Naive thymus-derived CD4-positive, alpha-beta T cell (primary cell): ENCODE results near the gene NUP98. TPM values are rescaled to one million over a fixed set of nuclear protein-coding genes. Genes with fewer than 3 reads are reported as not detected.
"Not testable (repeated sequence)": the region's sequence is repeated elsewhere in the genome, so short reads cannot be mapped to it uniquely, and the experiment has no call there.

Experiments
- ATAC-seq: fragments of 150-1000 bp; cut with Tn5 transposase; 2 replicates; pipeline ENCODE4 v1.10.0; 2021; ENCODE audit warnings: mild to moderate bottlenecking, moderate library complexity
- CTCF ChIA-PET: fragments of 350-600 bp; sonication (Branson Sonifier 250); formaldehyde crosslinking; loops from one replicate; lab custom pipeline; 2021; ENCODE audit warnings: antibody characterized with exemption; lab: Charles Lee
- POLR2A ChIA-PET: fragments of 350-600 bp; sonication (Branson Sonifier 250); formaldehyde crosslinking; loops from one replicate; lab custom pipeline; 2021; ENCODE audit warnings: antibody characterized with exemption, inconsistent platforms; lab: Charles Lee
- DNase-seq, 9 donors: peaks; one replicate each; pipeline versions ENCODE4 v3.0.0 to v3.0.0-alpha.2; 2020 to 2022; ENCODE audit warnings: mixed read lengths in 1 of 9
- H3K27ac ChIP-seq: one replicate; pipeline ENCODE4 v1.7.0; 2013; ENCODE audit warnings: mild to moderate bottlenecking, low read depth, low read length, moderate library complexity
- H3K27me3 ChIP-seq, 2 donors: one replicate each; pipeline ENCODE4 v1.7.0; 2013; ENCODE audit warnings: low read length in 2 of 2, mild to moderate bottlenecking in 2 of 2, moderate library complexity in 2 of 2; ENCODE audit not compliant: control insufficient read depth in 2 of 2, insufficient read depth in 2 of 2
- H3K36me3 ChIP-seq, 3 experiments: 1 replicate in 2 of 3; 2 replicates in 1 of 3; pipeline ENCODE4 v1.7.0; 2013; ENCODE audit warnings: low read length in 3 of 3, mild to moderate bottlenecking in 3 of 3, moderate library complexity in 1 of 3; ENCODE audit not compliant: insufficient read depth in 3 of 3, control insufficient read depth in 2 of 3
- H3K4me1 ChIP-seq, 2 donors: one replicate each; pipeline ENCODE4 v1.7.0; 2013; ENCODE audit warnings: low read length in 2 of 2, mild to moderate bottlenecking in 2 of 2, moderate library complexity in 1 of 2; ENCODE audit not compliant: control insufficient read depth in 2 of 2, insufficient read depth in 2 of 2
- H3K4me3 ChIP-seq: 2 replicates; pipeline ENCODE4 v1.7.0; 2013; ENCODE audit warnings: mild to moderate bottlenecking, low read length
- H3K9me3 ChIP-seq, 3 experiments: 1 replicate in 2 of 3; 2 replicates in 1 of 3; pipeline ENCODE4 v1.7.0; 2013; ENCODE audit warnings: low read length in 3 of 3; ENCODE audit not compliant: control insufficient read depth in 2 of 3
- H3K27ac Mint-ChIP-seq, 9 donors: one replicate each; pipeline ENCODE4 v1.8.0; 2020 to 2022; ENCODE audit warnings: mixed read lengths in 9 of 9, mild to moderate bottlenecking in 8 of 9, moderate library complexity in 5 of 9, inconsistent platforms in 2 of 9
- H3K27me3 Mint-ChIP-seq, 5 donors: one replicate each; pipeline ENCODE4 v1.8.0; 2021 to 2022; ENCODE audit warnings: mixed read lengths in 5 of 5, mild to moderate bottlenecking in 1 of 5
- H3K36me3 Mint-ChIP-seq, 5 donors: one replicate each; pipeline ENCODE4 v1.8.0; 2020 to 2022; ENCODE audit warnings: mixed read lengths in 5 of 5, mild to moderate bottlenecking in 3 of 5, inconsistent platforms in 1 of 5
- H3K4me1 Mint-ChIP-seq, 7 donors: one replicate each; pipeline ENCODE4 v1.8.0; 2020 to 2022; ENCODE audit warnings: mixed read lengths in 7 of 7, mild to moderate bottlenecking in 3 of 7, inconsistent platforms in 1 of 7
- H3K4me3 Mint-ChIP-seq, 10 donors: one replicate each; pipeline ENCODE4 v1.8.0; 2020 to 2022; ENCODE audit warnings: mild to moderate bottlenecking in 10 of 10, mixed read lengths in 10 of 10, moderate library complexity in 6 of 10, inconsistent platforms in 2 of 10
- H3K9me3 Mint-ChIP-seq, 11 donors: one replicate each; pipeline ENCODE4 v1.8.0; 2020 to 2022; ENCODE audit warnings: mixed read lengths in 11 of 11, mild to moderate bottlenecking in 4 of 11, inconsistent platforms in 1 of 11, moderate library complexity in 1 of 11
- intact Hi-C, 2 donors: fragments of 100-400 bp; cut with micrococcal nuclease; formaldehyde crosslinking; loops; one replicate each; pipeline ENCODE4 v1.15.1; 2023
- polyA plus RNA-seq, 2 donors: library from polyadenylated mRNA; unstranded; fragments of 300-500 nt; fragmentation: Illumina TruSeq; gene quantifications; one replicate each; pipeline ENCODE4 v1.2.3, GENCODE V29; 2021
- total RNA-seq, 6 experiments: library from RNA in 5 of 6; stranded (reverse) in 5 of 6; gene quantifications; 1 replicate in 5 of 6; 2 replicates in 1 of 6; pipeline ENCODE4 v1.2.3 and lab custom pipeline; 2021 to 2026

Gene NUP98
- total and polyA plus RNA-seq, 7 experiments from 2014 or later, result 45.0 to 137 (median 104) TPM

- no peak overlapping the region for H3K27ac ChIP-seq
- intact Hi-C loops, result no loop called here
- ChIA-PET CTCF (interaction anchor here (1.3 to 1.5 kb wide), 2 partner anchors 13 to 66 kb away, joined by 3 read pairs; no protein-coding TSS in a partner anchor), POLR2A (interaction anchor here (0.7 to 1.6 kb wide), 3 partner anchors 15 to 1014 kb away, joined by 3 to 5 read pairs (median 4); partner anchors contain the start of genes NUP98 and STIM1)
- ATAC-seq, result no peak
- no peaks in the 10 kb centered on the region for H3K27me3 Mint-ChIP-seq
- peaks cover 34 to 68% (median 66%) of the 10 kb centered on the region in 7 donors for H3K4me1 Mint-ChIP-seq
- peak overlapping the region in 5 of 10 donors; percentile 6 to 32 (median 30) for H3K4me3 Mint-ChIP-seq
- peak overlapping the region in 7 of 9 donors; percentile 63 to 95 (median 81) for H3K27ac Mint-ChIP-seq
- H3K9me3 Mint-ChIP-seq, result no peaks in the 10 kb centered on the region
- peaks cover 16 to 25% of the 10 kb centered on the region in 2 donors for H3K4me1 ChIP-seq
- DNase-seq, result no peak
- H3K36me3 ChIP-seq, result peaks cover 6 to 29% (median 13%) of the 10 kb centered on the region in 3 experiments
- no peak overlapping the region for H3K4me3 ChIP-seq
- no peaks in the 10 kb centered on the region for H3K27me3 ChIP-seq
- no peaks in the 10 kb centered on the region for H3K9me3 ChIP-seq
- H3K36me3 Mint-ChIP-seq, result peaks cover 6 to 33% (median 23%) of the 10 kb centered on the region in 5 donors
Observed at GRCh38 chr11:3782963-3783362, 14.4 kb downstream of the NUP98 start.

GRCh38 chr11:3781423-3781822 lies 15.9 kb downstream of the NUP98 start:
- Mint-ChIP-seq H3K4me3 (peak overlapping the region in 2 of 10 donors; percentile 21 to 51), H3K4me1 (peaks cover 21 to 56% (median 51%) of the 10 kb centered on the region in 7 donors), H3K27me3 (no peaks in the 10 kb centered on the region), H3K36me3 (peaks cover 6 to 36% (median 28%) of the 10 kb centered on the region in 5 donors), H3K9me3 (peaks cover 0 to 2% (median 0%) of the 10 kb centered on the region in 11 donors), H3K27ac (peak overlapping the region in 7 of 9 donors; percentile 11 to 95 (median 72))
- POLR2A ChIA-PET, result interaction anchor here (0.6 kb wide), 2 partner anchors 26 to 246 kb away, joined by 3 to 4 read pairs; no protein-coding TSS in a partner anchor
- no peak overlapping the region for H3K27ac ChIP-seq
- peaks cover 10 to 42% (median 13%) of the 10 kb centered on the region in 3 experiments for H3K36me3 ChIP-seq
- ATAC-seq, result no peak
- H3K4me1 ChIP-seq, result peaks cover 16 to 20% of the 10 kb centered on the region in 2 donors
- DNase-seq, result no peak
- CTCF ChIA-PET, result interaction anchor here (0.6 to 1.5 kb wide), 3 partner anchors 27 to 307 kb away, joined by 3 to 5 read pairs (median 3); partner anchors contain the start of gene PGAP2
- intact Hi-C loops, result no loop called here
- H3K27me3 ChIP-seq, result no peaks in the 10 kb centered on the region
- H3K4me3 ChIP-seq, result no peak overlapping the region
- no peaks in the 10 kb centered on the region for H3K9me3 ChIP-seq

GRCh38 chr11:3775736-3776406 lies 21.5 kb downstream of the NUP98 start:
- H3K36me3 Mint-ChIP-seq, result peaks cover 15 to 52% (median 31%) of the 10 kb centered on the region in 5 donors
- ATAC-seq, result no peak
- CTCF ChIA-PET, result interaction anchor here (0.9 kb wide), 1 partner anchor 66 kb away, joined by 3 read pairs; the partner anchor contains the start of gene RHOG

GRCh38 chr11:3773180-3773579 lies 24.2 kb downstream of the NUP98 start:
- intact Hi-C loops, result no loop called here
- H3K36me3 Mint-ChIP-seq, result peaks cover 11 to 53% (median 33%) of the 10 kb centered on the region in 5 donors

More at GRCh38 chr11:3775736-3776406, 21.5 kb downstream of the NUP98 start:
- POLR2A ChIA-PET, result no interaction called here
- Histone ChIP-seq H3K9me3 (no peaks in the 10 kb centered on the region), H3K27me3 (no peaks in the 10 kb centered on the region), H3K4me3 (no peak overlapping the region), H3K36me3 (peaks cover 24 to 82% (median 26%) of the 10 kb centered on the region in 3 experiments), H3K27ac (no peak overlapping the region), H3K4me1 (no peaks in the 10 kb centered on the region)
- no peak overlapping the region for H3K4me3 Mint-ChIP-seq
- no peaks in the 10 kb centered on the region for H3K27me3 Mint-ChIP-seq
- intact Hi-C loops, result no loop called here
- no peak overlapping the region for H3K27ac Mint-ChIP-seq
- H3K4me1 Mint-ChIP-seq, result peaks cover 0 to 8% (median 4%) of the 10 kb centered on the region in 7 donors
- peaks cover 0 to 2% (median 0%) of the 10 kb centered on the region in 11 donors for H3K9me3 Mint-ChIP-seq
- DNase-seq, result no peak

GRCh38 chr11:3767536-3767935 lies 29.8 kb downstream of the NUP98 start:
- CTCF ChIA-PET, result no interaction called here
- H3K9me3 Mint-ChIP-seq, result no peaks in the 10 kb centered on the region
- peak overlapping the region in 1 of 9 donors; percentile 31 for H3K27ac Mint-ChIP-seq

More at GRCh38 chr11:3773180-3773579, 24.2 kb downstream of the NUP98 start:
- H3K27me3 ChIP-seq, result no peaks in the 10 kb centered on the region
- ATAC-seq (no peak), DNase-seq (no peak)
- H3K4me3 ChIP-seq, result no peak overlapping the region
- ChIA-PET POLR2A (no interaction called here), CTCF (interaction anchor here (0.6 to 1.2 kb wide), 2 partner anchors 24 to 59 kb away, joined by 3 to 5 read pairs; no protein-coding TSS in a partner anchor)
- Mint-ChIP-seq H3K4me3 (no peak overlapping the region), H3K27ac (peak overlapping the region in 1 of 9 donors; percentile 61), H3K4me1 (peaks cover 0 to 7% (median 1%) of the 10 kb centered on the region in 7 donors), H3K27me3 (no peaks in the 10 kb centered on the region), H3K9me3 (peaks cover 0 to 2% (median 0%) of the 10 kb centered on the region in 11 donors)
- peaks cover 26 to 84% (median 29%) of the 10 kb centered on the region in 3 experiments for H3K36me3 ChIP-seq
- no peaks in the 10 kb centered on the region for H3K4me1 ChIP-seq
- H3K9me3 ChIP-seq, result no peaks in the 10 kb centered on the region
- no peak overlapping the region for H3K27ac ChIP-seq

GRCh38 chr11:3766836-3767235 lies 30.5 kb downstream of the NUP98 start:
- H3K27ac ChIP-seq, H3K4me3 Mint-ChIP-seq, CTCF ChIA-PET, DNase-seq, ATAC-seq, H3K9me3 ChIP-seq, H3K27ac Mint-ChIP-seq, H3K9me3 Mint-ChIP-seq, H3K4me1 Mint-ChIP-seq, POLR2A ChIA-PET, H3K27me3 ChIP-seq, H3K4me3 ChIP-seq, H3K4me1 ChIP-seq, H3K27me3 Mint-ChIP-seq: not testable (repeated sequence)
- peaks cover 26 to 97% (median 36%) of the 10 kb centered on the region in 3 experiments for H3K36me3 ChIP-seq
- intact Hi-C loops, result loop anchor here (5.0 kb wide), 1 partner anchor 40 kb away; the partner anchor contains the start of gene PGAP2 (in 2 of the 2)
- H3K36me3 Mint-ChIP-seq, result peaks cover 15 to 59% (median 32%) of the 10 kb centered on the region in 5 donors

More at GRCh38 chr11:3767536-3767935, 29.8 kb downstream of the NUP98 start:
- Mint-ChIP-seq H3K4me3 (no peak overlapping the region), H3K36me3 (peaks cover 11 to 54% (median 29%) of the 10 kb centered on the region in 5 donors), H3K4me1 (peaks cover 0 to 4% (median 0%) of the 10 kb centered on the region in 7 donors), H3K27me3 (no peaks in the 10 kb centered on the region)
- no peaks in the 10 kb centered on the region for H3K27me3 ChIP-seq
- H3K9me3 ChIP-seq, result no peaks in the 10 kb centered on the region
- POLR2A ChIA-PET, result no interaction called here
- no peaks in the 10 kb centered on the region for H3K4me1 ChIP-seq
- no peak for DNase-seq
- intact Hi-C loops, result loop anchor here (5.0 kb wide), 1 partner anchor 40 kb away; the partner anchor contains the start of gene PGAP2 (in 2 of the 2)
- peaks cover 26 to 94% (median 40%) of the 10 kb centered on the region in 3 experiments for H3K36me3 ChIP-seq
- no peak for ATAC-seq
- no peak overlapping the region for H3K27ac ChIP-seq
- no peak overlapping the region for H3K4me3 ChIP-seq
